AG04449 (cell line): Measurements from ENCODE around the gene GRPEL2.

ENCODE experiments used
- CTCF ChIA-PET: fragments of 350-600 bp; formaldehyde crosslinking; extraction: SDS; loops from one replicate; lab custom pipeline; 2021; ENCODE audit warnings: antibody characterized with exemption; lab: Yijun Ruan, JAX
- POLR2A ChIA-PET: fragments of 400-600, 350-600 bp; formaldehyde crosslinking; extraction: SDS; loops from one replicate; lab custom pipeline; 2020; ENCODE audit warnings: antibody characterized with exemption, inconsistent platforms; lab: Yijun Ruan, JAX
- DNase-seq: peaks from one replicate; pipeline ENCODE4 v3.0.0-alpha.2; 2010; ENCODE audit warnings: low read depth, low spot score
- H3K4me3 ChIP-seq: 2 replicates; pipeline ENCODE4 v1.5.1; 2011; ENCODE audit warnings: low read depth, mild to moderate bottlenecking, control low read depth, low read length
- CTCF ChIP-seq: IDR thresholded peaks from one replicate; pipeline ENCODE4 v1.5.1; 2011; ENCODE audit warnings: mild to moderate bottlenecking, moderate library complexity, low read length, control low read depth, inconsistent platforms; ENCODE audit not compliant: insufficient read depth; ENCODE audit errors: missing control alignments

Gene GRPEL2

GRCh38 chr5:149367972-149368645 lies 22.8 kb downstream of the GRPEL2 start:
- POLR2A ChIA-PET: interaction anchor here (1.0 to 3.2 kb wide), 5 partner anchors 10 to 67 kb away, joined by 3 to 29 read pairs (median 5); partner anchors contain the start of gene PCYOX1L

GRCh38 chr5:149370878-149371277 lies 25.6 kb downstream of the GRPEL2 start:
- ChIA-PET POLR2A (interaction anchor here (0.6 to 1.2 kb wide), 4 partner anchors 13 to 64 kb away, joined by 3 to 4 read pairs (median 4); partner anchors contain the start of gene PCYOX1L), CTCF (interaction anchor here (0.6 to 19.5 kb wide), 26 partner anchors 8 to 252 kb away, joined by 3 to 519 read pairs (median 7); partner anchors contain the start of genes CSNK1A1, GRPEL2, IL17B and PCYOX1L)
- H3K4me3 ChIP-seq: no peak overlapping the region
- no peak for TF ChIP-seq CTCF
- no peak for DNase-seq

More at GRCh38 chr5:149367972-149368645, 22.8 kb downstream of the GRPEL2 start:
- no peak for TF ChIP-seq CTCF
- CTCF ChIA-PET: interaction anchor here (0.8 to 19.5 kb wide), 42 partner anchors 16 to 250 kb away, joined by 3 to 519 read pairs (median 4); partner anchors contain the start of genes CSNK1A1, GRPEL2, IL17B and PCYOX1L
- no peak overlapping the region for H3K4me3 ChIP-seq
- DNase-seq: no peak

GRCh38 chr5:149371296-149371962 lies 26.1 kb downstream of the GRPEL2 start:
- TF ChIP-seq CTCF: peak; percentile 81
- no peak overlapping the region for H3K4me3 ChIP-seq
- no peak for DNase-seq
- ChIA-PET POLR2A (interaction anchor here (0.9 to 1.2 kb wide), 4 partner anchors 14 to 63 kb away, joined by 3 to 4 read pairs (median 4); partner anchors contain the start of gene PCYOX1L), CTCF (interaction anchor here (0.7 to 19.5 kb wide), 35 partner anchors 8 to 251 kb away, joined by 3 to 519 read pairs (median 5); partner anchors contain the start of genes CSNK1A1, GRPEL2, IL17B and PCYOX1L)

- POLR2A ChIA-PET: interaction anchor here (0.9 to 1.1 kb wide), 3 partner anchors 34 to 63 kb away, joined by 3 to 4 read pairs (median 3); no protein-coding TSS in a partner anchor
- CTCF ChIA-PET: interaction anchor here (0.7 to 19.5 kb wide), 32 partner anchors 9 to 250 kb away, joined by 3 to 519 read pairs (median 6); partner anchors contain the start of genes CSNK1A1, GRPEL2, IL17B and PCYOX1L
- no peak for DNase-seq
- no peak for TF ChIP-seq CTCF
- H3K4me3 ChIP-seq: no peak overlapping the region
Measured at GRCh38 chr5:149372076-149372795, 26.9 kb downstream of the GRPEL2 start.

- no peak for DNase-seq
- H3K4me3 ChIP-seq: no peak overlapping the region
- ChIA-PET POLR2A (interaction anchor here (1.1 kb wide), 1 partner anchor 40 kb away, joined by 3 read pairs; no protein-coding TSS in a partner anchor), CTCF (interaction anchor here (0.7 to 19.5 kb wide), 15 partner anchors 9 to 193 kb away, joined by 3 to 519 read pairs (median 7); partner anchors contain the start of genes GRPEL2, IL17B and PCYOX1L)
- TF ChIP-seq CTCF: no peak
Measured at GRCh38 chr5:149372932-149373331, 27.6 kb downstream of the GRPEL2 start.
